NCI-H1436 treated with DMSO at 0.1 percent for 48 hours (cell line): ENCODE measurements around the gene KIF5C.

Experiments
- DNase-seq: peaks from one replicate; lab custom pipeline; 2025; lab: John Stamatoyannopoulos, UW

Gene KIF5C

DNA sequence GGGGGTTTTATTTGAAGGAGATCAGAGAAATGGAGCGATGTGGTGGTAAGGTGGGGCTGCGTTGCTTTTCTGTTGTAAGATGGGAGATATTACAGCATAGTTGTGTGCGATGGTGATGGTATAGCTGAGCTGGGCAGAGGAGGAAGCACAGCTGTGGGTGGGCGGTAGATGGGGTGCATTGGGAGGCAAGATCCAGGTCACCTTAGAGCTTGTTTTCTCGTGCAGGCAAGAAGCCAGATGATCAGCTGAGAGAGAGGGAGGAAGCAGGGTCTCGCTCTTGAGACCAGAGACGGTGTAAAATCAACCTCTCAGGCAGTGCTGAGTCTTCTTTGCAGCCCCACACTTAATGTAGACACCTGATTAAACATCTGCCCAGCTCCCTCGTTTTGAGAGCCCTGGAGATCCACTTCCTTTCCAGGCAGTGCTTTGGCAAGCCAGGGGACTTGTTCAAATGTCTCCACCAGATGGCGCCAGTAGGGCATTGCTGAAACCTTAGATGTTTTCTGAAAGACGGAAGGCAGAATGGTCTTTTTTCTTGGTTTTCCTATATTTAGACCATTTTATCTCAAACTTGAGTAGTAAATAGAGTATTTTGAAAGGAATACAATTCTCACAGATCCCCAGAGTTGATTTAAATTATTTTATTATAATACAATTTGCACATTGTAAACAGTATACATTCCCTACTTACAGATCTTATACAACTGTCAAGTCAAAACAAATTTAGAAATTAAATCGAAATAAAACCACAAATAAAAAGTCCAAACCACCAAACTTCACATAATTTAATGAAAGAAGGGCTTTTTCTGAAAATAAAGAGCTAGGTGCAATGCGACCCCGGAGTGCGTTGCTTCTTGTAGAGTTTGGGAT is 142.3 kb downstream of the KIF5C start:
- DNase-seq: peak; percentile 2

DNA sequence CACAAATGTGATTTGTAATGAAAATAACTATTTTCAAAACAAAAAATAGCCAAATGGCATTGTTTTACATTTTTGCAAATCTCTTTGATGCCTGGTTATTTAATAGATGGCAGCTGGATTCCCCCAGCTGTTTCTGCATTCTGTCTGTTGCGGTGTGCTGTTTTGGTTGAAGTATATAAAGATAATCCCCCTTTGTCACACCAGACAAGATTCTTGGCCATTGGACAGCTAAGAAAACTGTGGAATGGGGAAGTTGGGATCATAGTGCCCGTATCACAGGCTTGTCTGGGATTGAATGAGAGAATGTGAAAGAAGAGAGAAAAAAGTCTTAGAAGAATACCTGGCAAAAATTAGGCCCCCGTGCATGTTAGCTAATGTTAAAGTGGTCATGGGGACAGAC is 144.0 kb downstream of the KIF5C start:
- DNase-seq: no peak

DNA sequence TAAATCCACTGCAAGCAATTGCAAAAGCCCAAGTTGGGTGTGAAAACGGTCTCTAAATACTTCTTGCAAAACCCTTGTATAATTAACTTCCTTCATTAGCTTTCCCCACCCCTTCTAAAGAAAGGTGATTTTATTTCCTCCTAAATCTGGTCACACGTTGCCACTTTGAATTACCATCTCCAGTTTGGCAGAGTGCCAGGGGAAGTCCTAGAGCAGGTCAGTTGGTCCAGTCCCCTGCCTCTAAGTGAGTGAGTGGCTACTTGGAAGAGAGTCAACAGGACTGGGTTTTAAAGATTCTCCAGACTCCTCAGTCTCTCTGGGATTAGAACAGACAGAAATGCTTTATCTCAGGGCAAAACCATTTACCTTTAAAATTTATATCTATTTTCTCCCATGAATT is 144.7 kb downstream of the KIF5C start:
- no peak for DNase-seq

GRCh38 chr2:149020432-149020851 is 145.4 kb downstream of the KIF5C start:
- no peak for DNase-seq

GRCh38 chr2:149021271-149021719 is 146.3 kb downstream of the KIF5C start:
- no peak for DNase-seq

GRCh38 chr2:149021761-149022160 is 146.7 kb downstream of the KIF5C start:
- DNase-seq: no peak

DNA sequence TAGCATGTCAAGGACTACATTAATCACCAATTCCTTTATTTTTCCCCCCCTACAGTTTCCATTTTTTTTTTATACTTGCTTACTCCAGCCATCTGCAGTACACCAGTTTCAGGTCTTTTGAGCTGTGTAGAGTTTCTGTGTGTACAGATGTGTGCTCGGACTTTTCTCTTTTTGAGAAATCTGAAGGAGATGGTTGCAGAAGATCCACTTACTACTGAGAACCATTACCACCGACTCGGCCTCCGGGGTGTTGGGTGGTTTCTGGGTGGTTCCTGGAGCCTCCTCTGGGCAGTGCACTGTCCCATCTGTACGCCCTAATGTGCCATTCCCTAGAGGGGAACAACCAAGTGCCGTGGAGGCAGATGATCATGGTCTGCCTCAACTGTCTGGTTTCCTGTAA is 148.1 kb downstream of the KIF5C start:
- no peak for DNase-seq

DNA sequence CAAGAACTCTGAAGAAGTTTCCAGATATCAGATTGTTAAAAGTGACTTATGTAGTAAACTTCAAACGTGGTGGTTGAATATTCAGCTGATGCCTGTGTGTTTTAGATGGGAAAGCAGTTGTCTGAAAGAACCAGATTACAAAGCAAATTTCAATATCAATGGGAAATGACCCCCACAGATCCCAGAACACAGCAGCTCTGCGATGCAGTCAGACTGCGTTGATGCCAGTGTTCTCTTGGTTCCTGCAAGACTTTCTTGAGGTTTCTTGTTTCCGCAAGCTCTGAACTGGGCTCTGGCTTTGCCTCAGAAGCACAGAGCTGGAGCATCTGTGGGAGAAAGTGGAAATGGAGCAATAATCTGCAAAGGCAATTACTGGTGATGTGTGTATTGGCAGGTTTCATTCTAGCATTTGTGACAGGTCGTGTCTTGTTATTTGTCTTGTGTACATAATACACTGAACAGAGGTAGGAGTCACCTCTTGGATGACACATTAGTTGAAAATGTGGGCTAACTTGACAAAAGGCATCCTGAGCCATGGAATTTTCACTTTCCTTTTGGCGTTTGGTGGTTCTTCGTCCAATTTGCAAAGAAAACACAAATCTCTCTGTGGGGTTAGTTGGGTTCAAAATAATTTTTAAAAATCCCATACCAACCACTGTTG is 152.7 kb downstream of the KIF5C start:
- no peak for DNase-seq

GRCh38 chr2:149028377-149028776 is 153.3 kb downstream of the KIF5C start:
- DNase-seq: no peak

- no peak for DNase-seq
Measured at GRCh38 chr2:149028891-149029290, 153.9 kb downstream of the KIF5C start.

DNA sequence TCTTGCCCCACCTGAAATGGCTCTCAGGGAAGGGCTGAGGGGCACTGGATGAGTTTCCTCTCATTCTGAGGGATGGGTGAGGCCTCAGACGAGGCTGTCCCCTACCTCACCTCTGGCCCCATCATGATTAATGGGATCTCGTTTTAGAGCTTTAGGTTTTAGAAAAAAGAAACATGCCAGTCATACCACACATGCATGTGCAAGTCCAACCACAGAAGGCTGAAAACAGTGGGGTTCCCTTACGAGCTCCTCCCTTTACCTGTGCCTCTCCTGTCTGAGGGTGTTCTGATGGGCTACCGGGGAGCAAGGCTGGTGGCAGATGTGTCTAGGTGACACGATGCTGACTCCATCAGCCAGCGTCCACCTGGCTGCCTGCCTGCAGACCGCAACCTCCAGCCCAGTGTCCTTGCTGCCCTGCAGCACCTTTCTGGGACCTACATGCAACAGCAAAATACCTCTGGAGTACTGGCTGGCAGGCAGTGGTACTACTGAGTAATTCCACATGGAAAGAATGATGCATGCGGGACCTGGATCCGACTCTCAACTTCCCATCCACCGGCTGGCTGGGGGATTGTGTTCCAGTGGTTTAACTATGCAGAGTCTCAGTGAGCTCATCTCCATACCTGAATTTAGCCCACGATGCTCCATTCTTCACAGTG is 154.4 kb downstream of the KIF5C start:
- no peak for DNase-seq

- no peak for DNase-seq
Measured at GRCh38 chr2:149031396-149031795, 156.4 kb downstream of the KIF5C start.

GRCh38 chr2:149033716-149034115 is 158.7 kb downstream of the KIF5C start:
- peak; percentile 17 for DNase-seq

GRCh38 chr2:149034406-149034805 is 159.4 kb downstream of the KIF5C start:
- DNase-seq: no peak

- DNase-seq: no peak
Measured at GRCh38 chr2:149036507-149037293, 161.7 kb downstream of the KIF5C start.

GRCh38 chr2:149037851-149038250 is 162.8 kb downstream of the KIF5C start:
- DNase-seq: no peak

DNA sequence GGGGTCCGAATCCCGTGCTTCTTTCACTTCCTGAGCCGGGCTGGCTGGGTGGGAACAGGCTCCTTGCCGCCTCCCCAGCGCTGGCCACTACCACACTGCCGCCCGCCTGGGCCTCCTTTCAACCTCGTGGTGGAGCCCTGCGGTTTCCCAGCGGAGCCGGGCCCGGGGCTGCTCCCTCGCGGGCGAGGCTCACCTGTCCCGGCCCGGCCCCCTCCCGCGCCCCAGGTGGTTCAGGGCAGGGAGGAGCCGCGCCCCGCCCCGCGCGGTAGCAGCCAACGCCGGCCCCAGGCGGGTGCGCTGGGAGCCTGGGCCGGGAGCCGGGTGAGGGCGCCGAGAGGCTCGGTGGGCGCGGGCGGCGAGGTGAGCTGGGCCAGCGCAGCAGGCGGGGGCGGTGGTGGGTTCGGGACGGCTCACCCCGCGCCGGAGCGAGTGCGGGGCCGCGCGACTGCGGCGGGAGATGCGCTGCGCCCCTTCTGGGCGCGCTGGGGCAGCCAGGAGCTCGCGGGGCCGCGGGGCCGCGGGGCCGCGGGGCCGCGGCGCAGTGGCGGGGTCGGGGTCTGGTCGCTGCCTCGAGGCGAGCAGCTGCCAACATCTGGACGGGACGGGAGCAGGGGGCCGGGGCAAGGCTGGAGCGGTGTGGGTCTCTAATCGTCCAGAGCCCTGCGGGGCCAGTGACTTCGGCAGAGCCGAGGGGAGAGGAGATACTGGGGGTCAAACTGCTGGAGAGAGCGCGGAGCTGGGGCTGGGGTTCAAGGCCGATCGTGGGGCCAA is 163.6 kb downstream of the KIF5C start, which contains the start of gene LYPD6B:
Gene LYPD6B (plus strand): TSS at position 258 of the 771 bp plus-strand sequence. CDS start 92,250 bp downstream, outside the sequence.
- peak; percentile 12 for DNase-seq

DNA sequence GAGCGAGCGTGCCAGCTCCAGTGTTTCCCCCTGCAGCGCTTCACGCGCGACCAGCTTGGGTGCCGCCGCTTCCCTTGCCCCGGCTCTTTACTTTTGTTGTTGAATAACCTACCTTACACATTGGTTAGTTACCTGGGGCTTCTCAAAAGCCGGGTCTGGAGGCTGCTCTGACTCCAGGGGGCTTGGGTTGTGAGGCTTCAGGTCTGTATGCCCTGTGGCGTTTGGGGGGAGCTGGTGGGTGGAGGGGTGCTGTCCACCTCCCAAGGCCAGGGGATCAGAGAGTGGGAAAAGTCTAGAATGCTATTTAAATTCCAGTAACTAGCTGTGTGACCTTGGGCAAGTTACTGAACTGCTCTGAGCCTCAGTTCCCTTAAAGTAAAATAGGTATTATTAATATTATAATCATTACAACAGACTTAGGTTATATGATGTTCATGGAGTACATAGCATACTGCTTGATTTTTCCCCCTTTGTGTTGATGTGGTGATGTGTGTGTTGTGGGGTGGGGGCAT is 164.2 kb downstream of the KIF5C start:
- DNase-seq: no peak

DNA sequence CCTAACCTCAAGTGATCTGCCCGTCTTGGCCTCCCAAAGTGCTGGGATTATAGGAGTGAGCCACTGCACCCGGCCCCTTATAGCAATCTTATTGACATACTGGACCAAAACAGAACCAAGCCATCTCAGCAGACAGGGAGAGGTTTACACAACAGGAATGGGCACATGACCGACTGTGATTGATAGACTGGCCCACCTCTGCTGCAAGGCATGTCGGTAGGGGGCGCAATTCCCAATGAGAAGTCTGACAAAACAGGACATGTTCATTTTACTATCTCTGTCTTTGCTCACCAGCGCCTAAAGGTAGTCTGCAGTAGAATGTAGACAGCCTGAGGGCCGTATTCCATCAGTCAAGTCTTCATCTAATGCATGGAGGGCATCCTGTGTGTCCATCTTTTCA is 165.4 kb downstream of the KIF5C start:
- no peak for DNase-seq

GRCh38 chr2:149041482-149041881 is 166.5 kb downstream of the KIF5C start:
- DNase-seq: no peak

- DNase-seq: no peak
Measured at GRCh38 chr2:149042881-149043280, 167.9 kb downstream of the KIF5C start.
